Endothelial cell of umbilical vein (primary cell): ENCODE data around the gene CEP57. TPM values are rescaled to one million over a fixed set of nuclear protein-coding genes. Genes with fewer than 3 reads are reported as not detected.

Experiments used
- BruUV-seq: library from RNA; stranded (reverse); fragments of 400-500 nt; replicated peaks from 2 replicates; lab custom pipeline; 2021; lab: Mats Ljungman, UMichigan
- CTCF ChIA-PET: fragments of 300-600, 350-600 bp; sonication (Branson Sonifier 250); formaldehyde crosslinking; loops from one replicate; lab custom pipeline; 2021; ENCODE audit warnings: antibody characterized with exemption, inconsistent platforms; lab: Charles Lee
- POLR2A ChIA-PET: fragments of 300-600, 350-600 bp; sonication (Branson Sonifier 250); formaldehyde crosslinking; loops from one replicate; lab custom pipeline; 2021; ENCODE audit warnings: antibody characterized with exemption, inconsistent platforms; lab: Charles Lee
- DNase-seq: peaks from one replicate; pipeline ENCODE4 v3.0.0-alpha.2; 2011; ENCODE audit warnings: low read depth, low spot score
- FAIRE-seq: peaks from 2 replicates; lab custom pipeline; 2011; peaks lifted over from hg19 to GRCh38; lab: Jason Lieb, UNC
- H2AFZ ChIP-seq: 2 replicates; pipeline ENCODE4 v1.6.0; 2012; ENCODE audit warnings: low read depth, low read length, control low read depth, inconsistent platforms
- H3K27ac ChIP-seq: 2 replicates; pipeline ENCODE4 v1.5.1; 2011; ENCODE audit warnings: low read depth, mild to moderate bottlenecking, control low read depth, low read length, moderate library complexity; ENCODE audit not compliant: insufficient read depth
- H3K27me3 ChIP-seq, 2 experiments: 2 replicates each; pipeline versions ENCODE4 v1.6.0 to v1.6.1; 2011; ENCODE audit warnings: low read length in 2 of 2, mixed read lengths in 1 of 2; ENCODE audit not compliant: control insufficient read depth in 2 of 2, insufficient read depth in 2 of 2
- H3K36me3 ChIP-seq, 2 experiments: 2 replicates in 1 of 2; 3 replicates in 1 of 2; pipeline ENCODE4 v1.5.1; 2011; ENCODE audit warnings: low read length in 2 of 2, mild to moderate bottlenecking in 1 of 2, moderate library complexity in 1 of 2; ENCODE audit not compliant: control insufficient read depth in 2 of 2, insufficient read depth in 2 of 2; ENCODE audit errors: extremely low read depth in 1 of 2
- H3K4me1 ChIP-seq: 3 replicates; pipeline ENCODE4 v1.5.1; 2011; ENCODE audit warnings: mild to moderate bottlenecking, low read length; ENCODE audit not compliant: control insufficient read depth, insufficient read depth; ENCODE audit errors: extremely low read depth
- H3K4me2 ChIP-seq: 2 replicates; pipeline ENCODE4 v1.6.1; 2011; ENCODE audit warnings: low read length, control low read depth, mixed read lengths; ENCODE audit not compliant: insufficient read depth
- H3K4me3 ChIP-seq, 3 experiments: fragments of 200-600 bp in 1 of 3; sonication (generic), shearing (Covaris generic) in 1 of 3; replicated peaks in 1 of 3; 2 replicates each; pipeline ENCODE4 v1.5.1; 2011 to 2016; ENCODE audit warnings: control low read depth in 3 of 3, low read length in 3 of 3, mild to moderate bottlenecking in 2 of 3, inconsistent platforms in 1 of 3, low read depth in 1 of 3, moderate library complexity in 1 of 3; ENCODE audit not compliant: insufficient read depth in 1 of 3
- H3K79me2 ChIP-seq: 2 replicates; pipeline ENCODE4 v1.6.0; 2012; ENCODE audit warnings: low read length, inconsistent platforms; ENCODE audit not compliant: control insufficient read depth, insufficient read depth
- H3K9ac ChIP-seq: replicated peaks from 2 replicates; pipeline ENCODE3; 2011; ENCODE audit warnings: low read length, control low read depth; ENCODE audit not compliant: insufficient read depth; ENCODE audit errors: extremely low read depth
- H3K9me1 ChIP-seq: replicated peaks from 3 replicates; pipeline ENCODE4 v1.6.0; 2011; ENCODE audit warnings: mild to moderate bottlenecking, low read length; ENCODE audit not compliant: control insufficient read depth, insufficient read depth; ENCODE audit errors: extremely low read depth
- H3K9me3 ChIP-seq: replicated peaks from 2 replicates; pipeline ENCODE4 v1.5.1; 2012; ENCODE audit warnings: low read length, inconsistent platforms; ENCODE audit not compliant: control insufficient read depth, insufficient read depth
- H4K20me1 ChIP-seq: replicated peaks from 2 replicates; pipeline ENCODE3; 2011; ENCODE audit warnings: mild to moderate bottlenecking, low read length; ENCODE audit not compliant: control insufficient read depth, insufficient read depth; ENCODE audit errors: extremely low read depth
- CTCF ChIP-seq, 2 donors: IDR thresholded peaks; 1 replicate in 1 of 2; 2 replicates in 1 of 2; pipeline ENCODE4 v1.5.1; 2011; ENCODE audit warnings: low read length in 2 of 2, mild to moderate bottlenecking in 2 of 2, moderate library complexity in 2 of 2, control low read depth in 1 of 2, inconsistent platforms in 1 of 2, low read depth in 1 of 2; ENCODE audit not compliant: insufficient read depth in 1 of 2; ENCODE audit errors: extremely low read depth in 1 of 2
- FOS ChIP-seq: IDR thresholded peaks from 2 replicates; pipeline ENCODE4 v1.6.1; 2011; ENCODE audit warnings: mild to moderate bottlenecking, low read length, moderate library complexity, borderline replicate concordance; ENCODE audit not compliant: insufficient read depth
- GATA2 ChIP-seq: IDR thresholded peaks from 2 replicates; pipeline ENCODE4 v1.7.0; 2011; ENCODE audit warnings: low read depth, mild to moderate bottlenecking, moderate library complexity, mixed read lengths, low read length; ENCODE audit not compliant: insufficient read length, insufficient read depth
- JUN ChIP-seq: IDR thresholded peaks from 2 replicates; pipeline ENCODE4 v1.6.1; 2011; ENCODE audit warnings: borderline replicate concordance, low read depth; ENCODE audit not compliant: insufficient read length, insufficient read depth
- MAX ChIP-seq: IDR thresholded peaks from 2 replicates; pipeline ENCODE4 v1.6.1; 2011; ENCODE audit not compliant: insufficient read depth, insufficient read length
- MYC ChIP-seq: IDR thresholded peaks from one replicate; pipeline ENCODE4 v1.6.1; 2011; ENCODE audit warnings: mild to moderate bottlenecking, low read depth, low read length
- POLR2A ChIP-seq: IDR thresholded peaks from 2 replicates; pipeline ENCODE4 v1.6.1; 2012; ENCODE audit warnings: low read depth, mild to moderate bottlenecking, control low read depth, low read length
- POLR2AphosphoS5 ChIP-seq: IDR thresholded peaks from 2 replicates; pipeline ENCODE4 v1.6.1; 2012; ENCODE audit warnings: low read depth, mild to moderate bottlenecking, control low read depth, low read length, moderate library complexity; ENCODE audit not compliant: insufficient read depth
- dilution Hi-C: fragments of 300-500 bp; cut with MboI; formaldehyde crosslinking; loops from one replicate; pipeline ENCODE4 v1.15.0; 2019; ENCODE audit warnings: low sequenced_read_pairs; ENCODE audit not compliant: extremely low pct_ligation_motif_present
- intact Hi-C: fragments of 100-400 bp; cut with micrococcal nuclease; formaldehyde crosslinking; loops from one replicate; pipeline ENCODE4 v1.10.0; 2022
- polyA plus RNA-seq, 4 experiments: library from polyadenylated mRNA; depleted of rRNA in 3 of 4; stranded (reverse) in 3 of 4; unstranded in 1 of 4; fragments of >200 nt; gene quantifications; 2 replicates each; pipeline versions ENCODE4 v1.2.1 to v1.2.3, GENCODE V29; 2011 to 2012; ENCODE audit warnings: missing spikeins in 1 of 4
- total RNA-seq: library from RNA; stranded (reverse); gene quantifications from 2 replicates; pipeline ENCODE4 v1.2.3, GENCODE V29; 2021

The CEP57 gene
- total and polyA plus RNA-seq, 2 donors (not counting 3 experiments of a cell fraction or from before 2014, with no cell fraction given), result 16.0 to 35.2 TPM

- ChIA-PET CTCF (interaction anchor here (7.1 kb wide), 1 partner anchor 602 kb away, joined by 40 read pairs; no protein-coding TSS in a partner anchor), POLR2A (no interaction called here)
- Histone ChIP-seq H3K27ac (no peak overlapping the region), H4K20me1 (no peaks in the 10 kb centered on the region), H3K27me3 (no peaks in the 10 kb centered on the region), H3K4me2 (no peak overlapping the region), H2AFZ (no peak overlapping the region), H3K4me3 (no peak overlapping the region), H3K9me3 (no peaks in the 10 kb centered on the region), H3K4me1 (peaks cover 21% of the 10 kb centered on the region), H3K9ac (no peak overlapping the region), H3K79me2 (peaks cover 63% of the 10 kb centered on the region), H3K36me3 (no peaks in the 10 kb centered on the region), H3K9me1 (no peaks in the 10 kb centered on the region)
- DNase-seq (no peak), FAIRE-seq (no peak)
- no TSS peak for BruUV-seq
- dilution Hi-C loops, result no loop called here
- intact Hi-C loops, result no loop called here
- TF ChIP-seq MYC (no peak), MAX (no peak), JUN (no peak), CTCF (IDR thresholded peaks at IDR 0.05; ENCODE audit: extremely low read depth in 1 of 2, insufficient read depth in 1 of 2, low read depth in 1 of 2, low read length in 2 of 2) (no peak), FOS (no peak), GATA2 (no peak), POLR2A (no peak), POLR2AphosphoS5 (no peak)
These were observed 2.4 kb downstream of the CEP57 start for GRCh38 chr11:95792700-95793099.
